ENCODE data around the gene SYPL1. TPM values are rescaled to one million over a fixed set of nuclear protein-coding genes. Genes with fewer than 3 reads are reported as not detected.

Gene SYPL1
- total RNA-seq, 1 experiment from 2014 or later = 27.7 TPM

DNA sequence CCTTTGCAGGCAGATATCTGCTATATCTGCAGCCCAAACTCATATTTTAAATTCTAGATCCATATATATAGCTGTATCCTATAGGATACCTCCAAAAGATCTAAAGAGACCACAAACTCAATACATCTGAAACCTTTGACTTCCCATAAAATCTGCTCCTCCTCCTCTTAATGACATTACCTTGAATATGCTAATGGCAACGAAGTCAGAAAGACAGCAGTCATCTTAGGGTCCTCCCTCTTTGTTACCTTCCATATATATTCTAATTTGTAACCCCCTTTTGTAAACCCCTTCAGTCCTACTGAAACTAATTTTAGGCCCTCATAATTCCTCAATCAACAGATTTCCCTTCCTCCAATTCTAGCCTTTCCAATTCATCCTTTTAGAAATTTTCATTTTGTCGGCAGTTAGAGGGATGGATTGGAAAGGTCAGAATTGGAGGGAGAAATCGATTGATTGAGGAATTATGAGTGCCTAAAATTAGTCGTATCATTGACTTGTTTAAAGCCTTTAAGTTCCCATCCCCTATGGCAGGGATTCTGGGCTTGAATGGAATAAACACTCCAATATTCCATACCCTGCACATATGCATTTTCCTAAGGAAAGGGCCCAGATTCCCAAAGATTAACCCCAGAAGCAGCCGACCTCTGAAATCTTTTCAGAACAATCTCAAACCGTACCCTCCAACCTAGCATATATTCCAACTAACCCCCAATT lies 2.4 kb downstream of the SYPL1 start:
- H3K4me3 ChIP-seq = no peak overlapping the region
- no peaks in the 10 kb centered on the region for H3K27me3 ChIP-seq
- no peak for DNase-seq
- peaks cover 5% of the 10 kb centered on the region for H3K36me3 ChIP-seq
- no peaks in the 10 kb centered on the region for H3K9me3 ChIP-seq

DNA sequence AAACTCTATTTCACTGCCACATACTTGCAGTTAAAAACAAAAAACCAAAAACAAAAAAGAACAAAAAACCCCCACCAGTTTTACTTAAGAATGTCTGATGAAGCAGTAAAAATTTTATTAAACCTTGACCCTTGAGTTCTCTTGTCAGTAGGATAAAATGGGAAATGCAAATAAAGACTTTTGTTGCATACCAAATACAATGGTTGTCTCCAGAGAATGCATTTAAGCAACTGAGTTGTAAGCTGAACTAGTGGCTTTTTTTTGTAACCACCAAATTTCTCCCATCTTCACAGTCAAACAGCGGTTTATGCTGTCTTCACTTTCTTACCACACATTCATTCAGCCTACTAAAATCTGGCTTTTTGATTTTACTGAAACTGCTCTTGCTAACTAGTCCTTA lies 3.1 kb downstream of the SYPL1 start:
- DNase-seq = no peak
- no peaks in the 10 kb centered on the region for H3K27me3 ChIP-seq
- H3K9me3 ChIP-seq = no peaks in the 10 kb centered on the region
- H3K36me3 ChIP-seq = peaks cover 5% of the 10 kb centered on the region
- H3K4me3 ChIP-seq = no peak overlapping the region

DNA sequence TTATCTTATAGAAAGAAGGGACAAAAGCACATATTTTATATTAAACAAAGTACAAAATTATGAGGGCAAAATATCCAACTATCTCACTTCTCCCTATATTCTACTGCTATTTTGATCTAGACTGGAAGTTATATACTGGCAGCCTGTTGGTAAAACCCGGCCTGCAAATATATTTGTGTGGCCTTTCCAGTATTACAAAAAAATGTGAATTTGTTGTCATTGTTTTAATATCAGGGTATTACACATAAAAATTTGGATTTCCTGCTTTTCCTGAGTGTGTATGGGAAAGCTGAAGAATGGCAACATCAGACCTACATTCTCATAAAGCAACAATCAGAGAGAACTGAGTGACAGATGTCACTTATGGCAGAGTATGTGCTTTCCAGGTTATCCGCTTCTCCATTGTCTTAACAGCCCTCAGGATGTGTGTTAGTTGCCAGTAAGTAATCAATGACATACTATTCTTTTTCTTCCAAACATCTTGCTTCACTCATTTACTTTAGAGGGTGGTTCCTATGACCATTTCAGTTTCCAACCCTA lies 7.3 kb downstream of the SYPL1 start:
- H3K36me3 ChIP-seq = peaks cover 5% of the 10 kb centered on the region
- no peaks in the 10 kb centered on the region for H3K27me3 ChIP-seq
- no peak for DNase-seq
- H3K4me3 ChIP-seq = no peak overlapping the region
- H3K9me3 ChIP-seq = no peaks in the 10 kb centered on the region

DNA sequence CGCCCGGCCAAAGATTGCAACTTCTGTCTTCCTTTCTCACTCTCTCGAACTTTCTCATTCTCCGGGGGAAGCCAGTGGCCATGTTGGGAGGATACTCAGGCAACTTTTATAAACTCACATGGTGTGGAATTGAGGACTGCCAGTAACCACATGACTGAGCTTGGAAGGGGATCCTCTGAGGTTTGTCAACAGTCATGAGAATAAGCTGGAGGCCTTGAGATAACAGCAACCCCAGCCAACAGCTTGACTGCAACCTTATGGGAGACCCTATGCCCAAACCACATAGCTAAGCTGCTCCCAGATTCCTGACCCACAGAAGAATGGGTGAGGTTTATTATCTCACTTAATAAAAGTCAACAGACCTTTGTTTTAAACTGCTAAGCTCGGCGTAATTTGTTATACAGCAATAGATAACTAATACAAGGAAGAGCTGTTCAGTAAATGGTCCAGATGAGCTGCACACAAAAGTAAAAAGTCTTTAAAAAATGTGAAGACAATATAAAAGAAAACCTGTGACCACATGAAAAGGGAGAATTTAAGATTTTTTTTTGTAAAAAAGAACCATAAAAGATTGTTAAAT lies 9.6 kb downstream of the SYPL1 start:
- no peak for DNase-seq

DNA sequence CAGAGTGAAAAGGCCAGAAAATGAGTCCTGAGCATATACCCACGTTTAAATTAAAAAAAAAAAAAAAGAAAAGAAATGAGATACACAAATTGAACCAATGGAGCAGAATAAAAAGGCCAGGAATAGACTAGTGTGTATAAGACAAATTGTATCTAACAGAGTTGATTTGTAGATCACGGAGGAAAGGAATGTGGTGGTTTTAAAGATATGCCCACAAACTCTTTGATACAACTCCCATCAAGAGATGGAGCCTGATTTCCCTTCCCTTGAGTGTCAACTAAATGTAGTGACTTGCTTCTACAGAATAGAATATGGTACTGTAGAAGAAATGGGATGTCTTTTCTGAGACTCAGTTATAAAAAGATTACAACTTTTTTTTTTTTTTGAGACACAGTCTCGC lies 10.4 kb downstream of the SYPL1 start:
- no peaks in the 10 kb centered on the region for H3K27me3 ChIP-seq
- no peak for DNase-seq
- no peaks in the 10 kb centered on the region for H3K9me3 ChIP-seq
- peaks cover 4% of the 10 kb centered on the region for H3K36me3 ChIP-seq
- no peak overlapping the region for H3K4me3 ChIP-seq

More for the DNA sequence above, 9.6 kb downstream of the SYPL1 start:
- Histone ChIP-seq H3K9me3 (no peaks in the 10 kb centered on the region), H3K36me3 (peaks cover 6% of the 10 kb centered on the region), H3K27me3 (no peaks in the 10 kb centered on the region), H3K4me3 (no peak overlapping the region)

DNA sequence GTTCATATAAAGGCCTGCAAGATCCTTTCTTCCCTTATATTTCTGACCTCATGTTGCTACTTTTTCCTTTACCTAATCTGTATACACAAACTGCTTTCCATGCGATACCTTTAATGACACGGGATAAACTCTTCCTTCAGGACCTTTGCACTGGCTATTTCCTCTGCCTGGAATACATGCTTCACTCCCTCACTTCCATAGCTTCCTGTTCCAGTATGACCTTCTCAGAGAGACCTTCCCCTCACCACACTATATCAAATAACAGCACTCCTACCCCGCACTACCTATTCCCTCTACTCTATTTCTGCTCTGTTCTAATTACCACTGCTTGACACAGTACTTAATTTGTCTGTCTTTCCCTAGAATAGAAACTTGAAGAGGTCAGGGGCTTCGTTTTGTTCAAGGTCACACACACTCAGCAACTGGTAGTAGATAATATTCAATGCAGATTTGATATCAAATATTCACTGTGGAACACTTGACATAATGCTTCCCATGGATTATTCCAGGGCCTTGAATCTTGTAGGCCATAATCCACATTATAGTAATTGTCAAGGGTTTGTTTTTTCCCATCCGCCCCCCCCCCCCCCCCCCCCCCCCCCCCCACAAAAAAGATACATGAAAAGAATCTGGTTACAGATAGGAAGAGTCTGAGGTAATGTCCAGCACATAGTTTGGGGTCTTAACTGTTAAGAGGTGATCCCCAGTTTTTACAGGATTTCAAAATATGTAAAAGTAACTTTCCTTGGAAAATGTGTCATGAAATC lies 11.1 kb downstream of the SYPL1 start:
- H3K9me3 ChIP-seq = no peaks in the 10 kb centered on the region
- no peak for DNase-seq
- H3K27me3 ChIP-seq = no peaks in the 10 kb centered on the region
- no peak overlapping the region for H3K4me3 ChIP-seq
- peaks cover 7% of the 10 kb centered on the region for H3K36me3 ChIP-seq

DNA sequence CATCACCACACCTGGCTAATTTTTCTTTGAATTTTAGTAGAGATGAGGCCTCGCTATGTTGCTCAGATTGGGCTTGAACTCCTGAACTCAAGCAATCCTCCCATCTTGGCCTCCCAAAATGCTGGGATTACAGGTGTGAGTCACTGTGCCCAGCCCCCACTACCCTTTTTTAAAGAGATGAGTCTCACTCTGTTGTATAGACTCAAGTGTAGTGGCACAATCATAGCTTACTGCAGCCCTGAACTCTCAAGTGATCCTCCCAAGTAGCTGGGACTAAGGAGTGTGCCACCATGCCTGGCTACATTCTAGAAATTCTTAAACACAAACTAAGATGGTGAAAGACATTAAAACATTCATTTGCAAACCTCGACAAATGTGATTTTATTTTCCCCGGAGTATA lies 12.6 kb downstream of the SYPL1 start:
- no peaks in the 10 kb centered on the region for H3K9me3 ChIP-seq
- no peak for DNase-seq
- H3K4me3 ChIP-seq = no peak overlapping the region
- H3K36me3 ChIP-seq = peaks cover 7% of the 10 kb centered on the region
- H3K27me3 ChIP-seq = no peaks in the 10 kb centered on the region

DNA sequence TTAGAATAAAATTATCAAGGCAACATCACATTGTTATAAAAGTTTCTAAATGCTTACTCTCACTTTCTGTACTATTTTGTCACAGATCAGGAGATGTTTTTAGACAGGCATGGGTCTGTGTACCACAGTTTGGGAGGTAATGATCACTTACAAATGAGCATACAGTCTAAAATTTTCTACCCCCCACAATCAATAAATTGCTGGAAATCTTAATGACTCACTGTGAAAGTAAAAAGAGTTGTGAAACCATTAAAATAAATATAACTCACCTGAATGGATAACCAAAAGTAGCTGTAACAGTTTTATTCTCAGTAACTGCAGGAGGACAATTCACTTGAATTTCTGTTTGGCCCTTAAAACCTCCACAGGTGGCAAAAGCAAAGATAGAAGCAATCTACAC lies 13.2 kb downstream of the SYPL1 start:
- H3K27me3 ChIP-seq = no peaks in the 10 kb centered on the region
- peaks cover 7% of the 10 kb centered on the region for H3K36me3 ChIP-seq
- no peak for DNase-seq
- H3K9me3 ChIP-seq = no peaks in the 10 kb centered on the region
- no peak overlapping the region for H3K4me3 ChIP-seq

DNA sequence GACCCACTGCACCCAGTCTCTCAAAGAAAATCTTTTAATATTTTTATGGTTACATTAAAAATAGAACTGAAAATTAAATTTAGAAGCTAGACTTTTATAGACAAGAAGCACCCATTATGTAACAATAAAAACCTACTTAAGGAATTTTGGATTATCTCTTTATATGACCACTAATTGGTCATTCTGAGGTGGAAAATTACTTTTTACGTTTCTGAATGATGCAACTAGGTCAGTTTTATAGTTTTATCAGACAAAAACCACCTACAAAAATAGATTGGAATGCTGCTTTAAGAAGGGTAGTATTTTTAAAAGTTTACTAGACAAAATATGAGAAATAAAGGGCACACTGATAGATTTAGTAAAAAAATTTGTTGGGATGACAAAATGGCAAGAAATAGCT lies 16.5 kb downstream of the SYPL1 start:
- no peak for DNase-seq

DNA sequence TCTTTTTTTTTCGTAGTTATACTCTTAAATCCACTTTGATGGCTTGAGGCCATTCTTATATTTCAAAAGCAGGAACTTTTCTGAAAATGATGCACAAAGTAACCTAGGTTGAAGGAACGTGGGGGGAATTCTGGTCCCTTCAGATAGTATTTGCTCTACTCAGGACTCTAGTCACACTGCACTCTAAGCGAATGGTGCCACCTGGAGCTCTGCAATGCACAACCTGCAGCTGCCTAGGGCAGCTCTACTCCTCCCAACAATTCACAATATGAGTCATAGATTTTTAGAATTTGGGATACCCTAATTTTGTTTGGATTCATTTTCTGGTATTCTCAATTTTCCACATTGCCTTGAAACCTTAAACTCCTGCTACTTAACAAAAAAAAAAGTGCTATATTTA lies 17.3 kb downstream of the SYPL1 start:
- no peak for DNase-seq
- H3K27me3 ChIP-seq = no peaks in the 10 kb centered on the region
- H3K4me3 ChIP-seq = no peak overlapping the region
- no peaks in the 10 kb centered on the region for H3K9me3 ChIP-seq
- H3K36me3 ChIP-seq = peaks cover 25% of the 10 kb centered on the region

More for the DNA sequence above, 16.5 kb downstream of the SYPL1 start:
- H3K4me3 ChIP-seq = no peak overlapping the region
- H3K9me3 ChIP-seq = no peaks in the 10 kb centered on the region
- H3K36me3 ChIP-seq = peaks cover 18% of the 10 kb centered on the region
- no peaks in the 10 kb centered on the region for H3K27me3 ChIP-seq

DNA sequence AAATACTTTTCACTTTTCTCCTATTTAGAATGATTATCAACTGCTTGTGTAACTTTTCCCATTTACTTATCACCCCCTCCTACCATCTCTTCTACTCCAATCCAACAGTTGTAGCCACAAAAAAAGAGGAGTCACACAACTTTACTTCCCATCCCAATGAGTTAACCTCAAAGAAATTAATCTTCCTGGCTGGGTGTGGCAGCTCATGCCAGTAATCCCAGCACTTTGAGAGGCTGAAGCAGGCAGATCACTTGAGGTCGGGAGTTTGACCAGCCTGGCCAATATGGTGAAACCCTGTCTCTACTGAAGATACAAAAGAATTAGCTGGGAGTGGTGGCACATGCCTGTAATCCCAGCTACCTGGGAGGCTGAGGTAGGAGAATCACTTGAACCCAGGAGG lies 19.9 kb downstream of the SYPL1 start:
- no peaks in the 10 kb centered on the region for H3K9me3 ChIP-seq
- no peak overlapping the region for H3K4me3 ChIP-seq
- no peak for DNase-seq
- peaks cover 24% of the 10 kb centered on the region for H3K36me3 ChIP-seq
- no peaks in the 10 kb centered on the region for H3K27me3 ChIP-seq

DNA sequence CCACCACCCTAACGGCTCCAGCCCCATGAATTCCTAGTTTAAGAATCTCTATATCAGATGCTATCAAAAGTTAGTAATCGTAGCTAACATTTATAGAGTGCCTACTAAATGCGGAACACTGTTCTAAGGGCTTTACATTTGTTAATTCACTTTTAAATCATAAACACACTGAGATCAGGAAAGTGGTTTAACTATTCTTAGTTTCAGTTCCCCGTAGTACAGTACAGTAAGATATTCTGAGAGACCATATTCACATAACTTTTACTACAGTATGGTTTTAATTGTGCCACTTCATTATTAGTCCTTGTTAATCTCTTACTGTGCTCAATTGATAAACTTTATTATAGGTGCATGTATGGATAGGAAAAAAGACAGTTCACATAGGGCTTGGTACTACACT lies 22.5 kb downstream of the SYPL1 start:
- Histone ChIP-seq H3K36me3 (peaks cover 21% of the 10 kb centered on the region), H3K9me3 (no peaks in the 10 kb centered on the region), H3K4me3 (no peak overlapping the region), H3K27me3 (no peaks in the 10 kb centered on the region)
- DNase-seq = no peak

DNA sequence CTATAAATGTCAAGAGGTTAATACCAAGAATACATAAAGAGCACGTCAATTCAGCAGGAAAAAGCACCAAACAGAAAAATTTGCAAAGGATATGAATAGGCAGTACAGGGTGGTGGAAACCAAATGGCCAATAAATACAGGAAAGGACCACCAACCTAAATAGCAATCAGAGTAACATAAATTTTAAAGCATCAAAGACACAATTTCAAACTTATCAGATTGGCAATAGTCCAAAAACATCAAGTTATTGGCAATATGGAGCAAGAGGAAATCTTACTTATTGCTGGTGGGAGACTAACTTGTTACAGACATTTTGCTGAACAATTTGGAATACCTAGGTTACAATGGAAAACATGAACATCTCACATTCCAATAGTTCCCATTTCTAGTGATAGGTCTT lies 24.1 kb downstream of the SYPL1 start:
- no peak overlapping the region for H3K4me3 ChIP-seq
- no peaks in the 10 kb centered on the region for H3K27me3 ChIP-seq
- H3K36me3 ChIP-seq = peaks cover 21% of the 10 kb centered on the region

DNA sequence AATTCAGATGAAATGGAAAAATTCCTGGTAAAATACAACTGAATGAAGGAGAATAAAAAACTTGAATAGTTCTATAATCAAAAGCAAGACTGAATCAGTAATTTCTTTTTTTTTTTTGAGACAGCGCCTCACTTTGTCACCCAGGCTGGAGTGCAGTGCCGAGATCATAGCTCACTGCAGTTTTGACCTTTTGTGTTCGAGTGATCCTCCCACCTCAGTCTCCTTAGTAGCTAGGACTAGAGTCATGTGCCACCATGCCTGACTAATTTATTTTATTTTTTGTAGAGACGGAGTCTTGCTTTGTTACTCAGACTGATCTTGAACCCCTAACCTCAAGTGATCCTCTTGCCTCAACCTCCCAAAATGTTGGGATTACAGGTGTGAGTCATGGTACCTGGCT lies 26.1 kb downstream of the SYPL1 start:
- no peak overlapping the region for H3K4me3 ChIP-seq
- H3K27me3 ChIP-seq = no peaks in the 10 kb centered on the region
- H3K36me3 ChIP-seq = peaks cover 12% of the 10 kb centered on the region
- no peak for DNase-seq
- no peaks in the 10 kb centered on the region for H3K9me3 ChIP-seq

More for the DNA sequence above, 24.1 kb downstream of the SYPL1 start:
- no peak for DNase-seq
- no peaks in the 10 kb centered on the region for H3K9me3 ChIP-seq

DNA sequence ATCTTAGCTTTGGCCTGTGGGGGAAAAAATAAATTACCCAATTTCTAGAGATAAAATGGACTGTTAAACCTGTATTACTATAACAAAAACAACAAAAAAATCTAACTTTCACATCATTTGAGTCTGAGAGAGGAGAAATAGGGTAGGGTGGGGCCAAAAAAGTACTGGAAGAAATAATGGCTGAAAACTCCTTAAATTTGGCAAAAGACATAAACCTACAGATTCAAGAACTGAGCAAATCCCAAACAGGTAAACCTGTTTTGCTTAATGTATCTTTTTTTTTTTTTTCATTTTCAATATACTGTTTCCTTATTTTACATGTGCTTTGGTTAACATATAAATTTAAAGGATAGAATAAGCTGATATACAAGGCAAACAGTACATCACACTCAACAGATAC lies 27.1 kb downstream of the SYPL1 start:
- Histone ChIP-seq H3K27me3 (no peaks in the 10 kb centered on the region), H3K9me3 (no peaks in the 10 kb centered on the region), H3K36me3 (peaks cover 4% of the 10 kb centered on the region), H3K4me3 (no peak overlapping the region)
- no peak for DNase-seq

DNA sequence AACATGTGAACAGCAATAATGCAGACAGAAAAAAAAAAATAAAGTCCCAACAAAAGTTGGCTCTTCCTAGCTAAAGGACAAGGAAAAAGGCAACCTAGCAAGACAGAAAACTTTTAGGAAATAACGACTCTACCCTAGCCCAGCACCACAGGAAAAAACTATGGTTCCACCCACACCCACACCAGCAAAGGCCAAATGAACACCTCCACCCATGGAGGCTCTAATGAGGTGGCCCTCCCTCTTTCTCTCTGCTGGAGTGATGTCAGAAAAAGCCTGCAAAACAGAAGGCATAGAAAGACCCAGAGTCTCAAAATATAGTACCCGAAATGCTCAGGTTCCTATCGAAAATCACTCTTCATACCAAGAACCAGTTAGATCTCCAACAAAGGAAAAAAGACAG lies 28.4 kb downstream of the SYPL1 start:
- Histone ChIP-seq H3K27me3 (no peaks in the 10 kb centered on the region), H3K9me3 (no peaks in the 10 kb centered on the region), H3K36me3 (no peaks in the 10 kb centered on the region; the same call in 1 of the 2 replicates), H3K4me3 (no peak overlapping the region)
- DNase-seq = no peak

DNA sequence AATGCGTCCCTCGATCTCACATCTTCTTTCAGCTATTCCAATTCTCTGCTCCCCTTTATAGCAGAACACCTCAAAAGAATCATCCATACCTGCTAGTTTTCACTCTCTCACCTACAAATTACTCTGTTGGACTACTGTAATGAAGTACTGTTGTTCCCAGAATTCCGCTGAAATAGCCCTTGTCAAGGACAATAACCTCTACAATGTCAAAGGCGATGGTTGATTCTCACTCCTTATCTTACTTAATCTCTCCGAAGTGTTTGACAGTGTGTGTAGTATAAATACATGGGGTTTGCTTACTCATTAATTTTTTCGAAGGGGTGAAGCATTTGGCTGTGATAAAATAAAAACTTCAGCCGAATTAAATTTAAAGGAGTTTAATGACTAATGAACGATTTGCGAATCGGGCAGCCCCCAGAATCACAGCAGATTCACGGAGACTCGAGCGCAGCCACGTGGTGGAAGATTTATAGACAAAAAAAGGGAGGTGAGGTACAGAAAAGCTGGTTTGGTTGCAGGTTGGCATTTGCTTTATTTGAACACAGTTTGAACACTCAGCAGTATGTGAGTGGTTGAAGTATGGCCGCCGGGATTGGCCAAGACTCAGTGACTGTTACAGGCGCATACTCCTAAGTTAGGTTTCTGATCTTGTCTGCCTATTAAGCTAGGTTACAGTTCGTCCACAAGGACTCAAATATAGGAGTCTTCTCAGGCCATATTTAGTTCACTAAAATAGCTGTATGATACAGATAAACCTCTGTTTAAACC lies 29.8 kb downstream of the SYPL1 start:
- Histone ChIP-seq H3K9me3 (no peaks in the 10 kb centered on the region), H3K27me3 (no peaks in the 10 kb centered on the region), H3K4me3 (no peak overlapping the region), H3K36me3 (no peaks in the 10 kb centered on the region)
- DNase-seq = no peak

All from MG63 (cell line).